HepG2 (cell line): Measurements from ENCODE around the gene LMOD1. TPM values are rescaled to one million over a fixed set of nuclear protein-coding genes. Genes with fewer than 3 reads are reported as not detected.

Source experiments
- ARHGAP35 ChIP-seq: sonication (generic); formaldehyde crosslinking; IDR thresholded peaks from 2 replicates; pipeline ENCODE4 v1.9.0; 2022; ENCODE audit warnings: mild to moderate bottlenecking, inconsistent platforms, moderate library complexity, missing genetic modification reagents, borderline replicate concordance
- ATF1 ChIP-seq: IDR thresholded peaks from 2 replicates; pipeline ENCODE4 v1.6.1; 2016; ENCODE audit warnings: mild to moderate bottlenecking, control low read depth
- BHLHE40 ChIP-seq: IDR thresholded peaks from 2 replicates; pipeline ENCODE4 v1.6.1; 2011; ENCODE audit warnings: low read length, improper control_type of control experiment
- FOXA1 ChIP-seq, 2 experiments: fragments of 450-650 bp in 1 of 2; sonication (generic) in 1 of 2; formaldehyde crosslinking in 1 of 2; IDR thresholded peaks; 2 replicates each; pipeline versions ENCODE4 v1.4.0 to v1.6.1; 2016 to 2020; ENCODE audit warnings: missing genetic modification reagents in 1 of 2
- HNRNPUL1 ChIP-seq: fragments of 200-400 bp; formaldehyde crosslinking; IDR thresholded peaks from 2 replicates; pipeline ENCODE4 v1.6.1; 2017; ENCODE audit warnings: low read depth, mild to moderate bottlenecking, low read length, moderate library complexity
- KAT8 ChIP-seq: IDR thresholded peaks from 2 replicates; pipeline ENCODE4 v1.6.1; 2016; ENCODE audit warnings: missing genetic modification reagents, missing compliant biosample characterization
- NCOA2 ChIP-seq: sonication (generic); formaldehyde crosslinking; IDR thresholded peaks from 2 replicates; pipeline ENCODE4 v1.8.0; 2022; ENCODE audit warnings: inconsistent platforms
- RAD21 ChIP-seq: fragments of 450-650 bp; formaldehyde crosslinking; IDR thresholded peaks from 2 replicates; pipeline ENCODE4 v1.5.0; 2020; ENCODE audit warnings: mild to moderate bottlenecking
- SMC3 ChIP-seq: IDR thresholded peaks from 2 replicates; pipeline ENCODE4 v1.6.1; 2011; ENCODE audit warnings: low read length, improper control_type of control experiment
- YEATS4 ChIP-seq: sonication (generic); formaldehyde crosslinking; IDR thresholded peaks from 2 replicates; pipeline ENCODE4 v1.4.0; 2020; ENCODE audit warnings: missing genetic modification reagents, borderline replicate concordance
- ZFP36L2 ChIP-seq: sonication (generic); formaldehyde crosslinking; IDR thresholded peaks from 2 replicates; pipeline ENCODE4 v1.4.0; 2020; ENCODE audit warnings: missing genetic modification reagents
- ZKSCAN8 ChIP-seq: IDR thresholded peaks from 2 replicates; pipeline ENCODE4 v1.6.1; 2016; ENCODE audit warnings: borderline replicate concordance, missing genetic modification reagents, missing compliant biosample characterization
- ZNF296 ChIP-seq: sonication (generic); formaldehyde crosslinking; conservative IDR thresholded peaks from 2 replicates; pipeline ENCODE4 v1.5.0; 2020; ENCODE audit warnings: mild to moderate bottlenecking, missing genetic modification reagents
- ZNF326 ChIP-seq: sonication (generic); formaldehyde crosslinking; IDR thresholded peaks from 2 replicates; pipeline ENCODE4 v1.4.0; 2020; ENCODE audit warnings: missing genetic modification reagents, borderline replicate concordance
- ZNF549 ChIP-seq: sonication (generic); formaldehyde crosslinking; IDR thresholded peaks from 2 replicates; pipeline ENCODE4 v1.5.0; 2020; ENCODE audit warnings: missing genetic modification reagents
- ZNF841 ChIP-seq: sonication (generic); formaldehyde crosslinking; IDR thresholded peaks from 2 replicates; pipeline ENCODE4 v1.8.1; 2023; ENCODE audit warnings: missing genetic modification reagents, borderline replicate concordance
- polyA plus RNA-seq, 8 experiments: library from polyadenylated mRNA; depleted of rRNA in 3 of 8; stranded (reverse) in 7 of 8; unstranded in 1 of 8; fragments of >200 nt; fragmentation: Illumina TruSeq in 4 of 8; extraction: Trizol in 4 of 8; gene quantifications; 2 replicates each; pipeline versions ENCODE4 v1.2.1 to v1.2.3, GENCODE V29; 2011 to 2016; ENCODE audit warnings: low read depth in 4 of 8, missing spikeins in 1 of 8, mixed read lengths in 1 of 8; ENCODE audit not compliant: insufficient read depth in 1 of 8
- total RNA-seq, 5 experiments: library from RNA; depleted of rRNA; stranded (reverse); fragments of >200 nt; fragmentation: Illumina TruSeq; extraction: Trizol; gene quantifications; 2 replicates each; pipeline ENCODE4 v1.2.3, GENCODE V29; 2016; ENCODE audit warnings: low read depth in 1 of 5
- TF ChIP-seq, protein P1 (sequence below): sonication (generic); formaldehyde crosslinking; IDR thresholded peaks from 2 replicates; pipeline ENCODE4 v1.4.0; 2020; ENCODE audit warnings: mild to moderate bottlenecking, missing genetic modification reagents, borderline replicate concordance
- TF ChIP-seq, protein P2 (sequence below): sonication (generic); formaldehyde crosslinking; IDR thresholded peaks from 2 replicates; pipeline ENCODE4 v1.5.1; 2020; ENCODE audit warnings: missing genetic modification reagents, mild to moderate bottlenecking, borderline replicate concordance
- TF ChIP-seq, protein P3 (sequence below): sonication (generic); formaldehyde crosslinking; IDR thresholded peaks from 2 replicates; pipeline ENCODE4 v1.4.0; 2020; ENCODE audit warnings: missing genetic modification reagents
- TF ChIP-seq, protein P4 (sequence below): sonication (generic); formaldehyde crosslinking; IDR thresholded peaks from 2 replicates; pipeline ENCODE4 v1.5.0; 2020; ENCODE audit warnings: missing genetic modification reagents, mild to moderate bottlenecking, borderline replicate concordance

The LMOD1 gene
- total and polyA plus RNA-seq, 2 of the 13 experiments (the other 11 are each of a cell fraction or from before 2014, with no cell fraction given) = not detected

DNA sequence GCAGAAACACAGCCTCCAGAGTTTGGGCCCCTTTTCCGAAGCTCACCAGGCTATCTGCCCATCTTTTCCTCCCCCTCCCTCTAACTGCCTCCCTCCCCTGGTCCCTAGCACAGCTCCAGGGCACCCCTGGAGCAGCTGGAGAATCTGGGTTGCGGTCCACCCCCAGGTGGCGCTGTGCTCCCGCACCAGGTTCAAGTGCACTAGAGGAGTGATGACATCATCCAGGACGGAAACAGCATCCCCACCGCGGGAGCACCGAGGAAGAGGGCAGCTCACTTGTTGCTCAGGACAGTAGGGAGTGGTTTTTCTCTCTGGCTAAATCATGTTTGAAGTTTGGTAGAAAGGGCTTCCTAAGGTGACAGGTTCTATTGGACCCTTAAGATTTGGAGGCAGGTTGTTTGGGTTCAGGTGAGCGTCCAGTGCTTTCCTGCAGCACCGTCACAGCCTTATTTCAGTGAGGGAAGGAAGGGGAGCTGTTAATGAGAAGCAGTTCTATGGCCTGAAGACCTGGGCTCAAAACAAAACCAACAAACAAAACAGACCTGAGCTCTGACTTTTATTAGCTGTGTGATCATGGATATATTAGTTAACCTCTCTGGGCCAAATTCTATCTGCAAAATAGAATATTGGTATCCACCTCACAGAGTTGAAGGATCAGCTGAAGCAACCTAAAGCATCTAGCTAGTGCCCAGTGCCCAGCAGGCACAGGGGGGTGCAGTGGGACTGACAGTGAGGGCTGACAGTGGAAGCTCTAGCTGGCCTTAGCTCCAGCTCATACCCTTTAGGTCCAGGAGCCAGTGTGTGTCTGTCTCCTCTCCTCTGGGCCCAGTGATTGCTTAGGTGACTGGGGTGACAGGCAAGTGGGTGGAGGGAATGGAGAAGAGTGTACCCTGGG, 50.2 kb downstream of the LMOD1 start (continued):
- TF ChIP-seq YEATS4 (CRISPR knock-in tag) (no peak), ZNF549 (CRISPR knock-in tag) (no peak), RAD21 (CRISPR knock-in tag) (peak; percentile 92), ARHGAP35 (CRISPR knock-in tag) (no peak), NCOA2 (CRISPR knock-in tag) (0 out of 2 replicates have a peak, but pooled peaks have one; percentile 17), ZNF296 (no peak), HNRNPUL1 (no peak), FOXA1 (IDR thresholded peaks at IDR 0.05) (no peak), FOXA1 (CRISPR knock-in tag; IDR thresholded peaks at IDR 0.05) (peak; percentile 23; the same call in 1 of the 2 replicates), ZNF326 (CRISPR knock-in tag) (no peak), ZNF841 (CRISPR knock-in tag) (no peak), ZFP36L2 (CRISPR knock-in tag) (no peak), ZKSCAN8 (CRISPR knock-in tag) (no peak), SMC3 (peak; percentile 76), BHLHE40 (no peak), ATF1 (peak; percentile 62; the same call in 1 of the 2 replicates), KAT8 (CRISPR knock-in tag) (0 out of 2 replicates have a peak, but pooled peaks have one; percentile 34)
- TF ChIP-seq, protein P1, sequence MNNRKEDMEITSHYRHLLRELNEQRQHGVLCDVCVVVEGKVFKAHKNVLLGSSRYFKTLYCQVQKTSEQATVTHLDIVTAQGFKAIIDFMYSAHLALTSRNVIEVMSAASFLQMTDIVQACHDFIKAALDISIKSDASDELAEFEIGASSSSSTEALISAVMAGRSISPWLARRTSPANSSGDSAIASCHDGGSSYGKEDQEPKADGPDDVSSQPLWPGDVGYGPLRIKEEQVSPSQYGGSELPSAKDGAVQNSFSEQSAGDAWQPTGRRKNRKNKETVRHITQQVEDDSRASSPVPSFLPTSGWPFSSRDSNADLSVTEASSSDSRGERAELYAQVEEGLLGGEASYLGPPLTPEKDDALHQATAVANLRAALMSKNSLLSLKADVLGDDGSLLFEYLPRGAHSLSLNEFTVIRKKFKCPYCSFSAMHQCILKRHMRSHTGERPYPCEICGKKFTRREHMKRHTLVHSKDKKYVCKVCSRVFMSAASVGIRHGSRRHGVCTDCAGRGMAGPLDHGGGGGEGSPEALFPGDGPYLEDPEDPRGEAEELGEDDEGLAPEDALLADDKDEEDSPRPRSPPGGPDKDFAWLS = no peak
- TF ChIP-seq, protein P2, sequence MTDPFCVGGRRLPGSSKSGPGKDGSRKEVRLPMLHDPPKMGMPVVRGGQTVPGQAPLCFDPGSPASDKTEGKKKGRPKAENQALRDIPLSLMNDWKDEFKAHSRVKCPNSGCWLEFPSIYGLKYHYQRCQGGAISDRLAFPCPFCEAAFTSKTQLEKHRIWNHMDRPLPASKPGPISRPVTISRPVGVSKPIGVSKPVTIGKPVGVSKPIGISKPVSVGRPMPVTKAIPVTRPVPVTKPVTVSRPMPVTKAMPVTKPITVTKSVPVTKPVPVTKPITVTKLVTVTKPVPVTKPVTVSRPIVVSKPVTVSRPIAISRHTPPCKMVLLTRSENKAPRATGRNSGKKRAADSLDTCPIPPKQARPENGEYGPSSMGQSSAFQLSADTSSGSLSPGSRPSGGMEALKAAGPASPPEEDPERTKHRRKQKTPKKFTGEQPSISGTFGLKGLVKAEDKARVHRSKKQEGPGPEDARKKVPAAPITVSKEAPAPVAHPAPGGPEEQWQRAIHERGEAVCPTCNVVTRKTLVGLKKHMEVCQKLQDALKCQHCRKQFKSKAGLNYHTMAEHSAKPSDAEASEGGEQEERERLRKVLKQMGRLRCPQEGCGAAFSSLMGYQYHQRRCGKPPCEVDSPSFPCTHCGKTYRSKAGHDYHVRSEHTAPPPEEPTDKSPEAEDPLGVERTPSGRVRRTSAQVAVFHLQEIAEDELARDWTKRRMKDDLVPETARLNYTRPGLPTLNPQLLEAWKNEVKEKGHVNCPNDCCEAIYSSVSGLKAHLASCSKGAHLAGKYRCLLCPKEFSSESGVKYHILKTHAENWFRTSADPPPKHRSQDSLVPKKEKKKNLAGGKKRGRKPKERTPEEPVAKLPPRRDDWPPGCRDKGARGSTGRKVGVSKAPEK (CRISPR knock-in tag) = no peak
- TF ChIP-seq, protein P3, sequence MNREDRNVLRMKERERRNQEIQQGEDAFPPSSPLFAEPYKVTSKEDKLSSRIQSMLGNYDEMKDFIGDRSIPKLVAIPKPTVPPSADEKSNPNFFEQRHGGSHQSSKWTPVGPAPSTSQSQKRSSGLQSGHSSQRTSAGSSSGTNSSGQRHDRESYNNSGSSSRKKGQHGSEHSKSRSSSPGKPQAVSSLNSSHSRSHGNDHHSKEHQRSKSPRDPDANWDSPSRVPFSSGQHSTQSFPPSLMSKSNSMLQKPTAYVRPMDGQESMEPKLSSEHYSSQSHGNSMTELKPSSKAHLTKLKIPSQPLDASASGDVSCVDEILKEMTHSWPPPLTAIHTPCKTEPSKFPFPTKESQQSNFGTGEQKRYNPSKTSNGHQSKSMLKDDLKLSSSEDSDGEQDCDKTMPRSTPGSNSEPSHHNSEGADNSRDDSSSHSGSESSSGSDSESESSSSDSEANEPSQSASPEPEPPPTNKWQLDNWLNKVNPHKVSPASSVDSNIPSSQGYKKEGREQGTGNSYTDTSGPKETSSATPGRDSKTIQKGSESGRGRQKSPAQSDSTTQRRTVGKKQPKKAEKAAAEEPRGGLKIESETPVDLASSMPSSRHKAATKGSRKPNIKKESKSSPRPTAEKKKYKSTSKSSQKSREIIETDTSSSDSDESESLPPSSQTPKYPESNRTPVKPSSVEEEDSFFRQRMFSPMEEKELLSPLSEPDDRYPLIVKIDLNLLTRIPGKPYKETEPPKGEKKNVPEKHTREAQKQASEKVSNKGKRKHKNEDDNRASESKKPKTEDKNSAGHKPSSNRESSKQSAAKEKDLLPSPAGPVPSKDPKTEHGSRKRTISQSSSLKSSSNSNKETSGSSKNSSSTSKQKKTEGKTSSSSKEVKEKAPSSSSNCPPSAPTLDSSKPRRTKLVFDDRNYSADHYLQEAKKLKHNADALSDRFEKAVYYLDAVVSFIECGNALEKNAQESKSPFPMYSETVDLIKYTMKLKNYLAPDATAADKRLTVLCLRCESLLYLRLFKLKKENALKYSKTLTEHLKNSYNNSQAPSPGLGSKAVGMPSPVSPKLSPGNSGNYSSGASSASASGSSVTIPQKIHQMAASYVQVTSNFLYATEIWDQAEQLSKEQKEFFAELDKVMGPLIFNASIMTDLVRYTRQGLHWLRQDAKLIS (CRISPR knock-in tag) = no peak
- TF ChIP-seq, protein P4, sequence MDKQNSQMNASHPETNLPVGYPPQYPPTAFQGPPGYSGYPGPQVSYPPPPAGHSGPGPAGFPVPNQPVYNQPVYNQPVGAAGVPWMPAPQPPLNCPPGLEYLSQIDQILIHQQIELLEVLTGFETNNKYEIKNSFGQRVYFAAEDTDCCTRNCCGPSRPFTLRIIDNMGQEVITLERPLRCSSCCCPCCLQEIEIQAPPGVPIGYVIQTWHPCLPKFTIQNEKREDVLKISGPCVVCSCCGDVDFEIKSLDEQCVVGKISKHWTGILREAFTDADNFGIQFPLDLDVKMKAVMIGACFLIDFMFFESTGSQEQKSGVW (CRISPR knock-in tag) = no peak
